Measurements from ENCODE around the gene TM2D1. TPM values are rescaled to one million over a fixed set of nuclear protein-coding genes. Genes with fewer than 3 reads are reported as not detected.

Gene TM2D1
- total and polyA plus RNA-seq, 10 of the 15 experiments (the other 5 are each of a cell fraction or from before 2014, with no cell fraction given): 21.0 to 46.6 (median 36.7) TPM

- H3K4me3 ChIP-seq: no peak overlapping the region
- no peaks in the 10 kb centered on the region for H3K9me3 ChIP-seq (replicated peaks; ENCODE audit: control insufficient read depth, insufficient read depth, low read length)
- ChIA-PET CTCF (no interaction called here), RAD21 (ENCODE audit: unreplicated experiment) (no interaction called here), POLR2A (interaction anchor here (0.5 kb wide), 1 partner anchor 45 kb away, joined by 5 read pairs; no protein-coding TSS in a partner anchor), SMC1A (ENCODE audit: uncharacterized antibody, unreplicated experiment) (no interaction called here)
- no TSS peak for BruUV-seq (replicated peaks)
- H3K27ac ChIP-seq (ENCODE audit: control insufficient read depth, insufficient read depth): no peak overlapping the region
- no peak overlapping the region for H2AFZ ChIP-seq (ENCODE audit: control insufficient read depth, low read depth, low read length)
- TF ChIP-seq ZZZ3 (IDR thresholded peaks at IDR 0.05; ENCODE audit: control insufficient read depth, insufficient read length, low read depth): no peak
- TF ChIP-seq CHD2 (IDR thresholded peaks at IDR 0.05; ENCODE audit: borderline replicate concordance, low read depth, low read length): no peak
- no peak for TF ChIP-seq ZBED1 (IDR thresholded peaks at IDR 0.05; ENCODE audit: borderline replicate concordance)
- no peak for TF ChIP-seq PBX3 (IDR thresholded peaks at IDR 0.05; ENCODE audit: insufficient replicate concordance, low read depth, low read length)
- TF ChIP-seq RCOR1 (conservative IDR thresholded peaks at IDR 0.05; ENCODE audit: low read depth, low read length): no peak
- TF ChIP-seq TCF7 (IDR thresholded peaks at IDR 0.05; ENCODE audit: borderline replicate concordance): no peak
- TF ChIP-seq HDGF (IDR thresholded peaks at IDR 0.05): no peak
- no peak for TF ChIP-seq EP300 (IDR thresholded peaks at IDR 0.05; ENCODE audit: borderline replicate concordance in 1 of 2, control insufficient read depth in 1 of 2, low read depth in 2 of 2, low read length in 2 of 2)
- no peak for TF ChIP-seq JUND (IDR thresholded peaks at IDR 0.05; ENCODE audit: low read depth, low read length)
- TF ChIP-seq EGR1 (IDR thresholded peaks at IDR 0.05; ENCODE audit: borderline replicate concordance in 1 of 2, low read depth in 2 of 2, low read length in 2 of 2): no peak
- no peak for TF ChIP-seq ETV6 (conservative IDR thresholded peaks at IDR 0.05 in 1 of 2, IDR thresholded peaks at IDR 0.05 in 1 of 2; ENCODE audit: borderline replicate concordance in 1 of 2, low read depth in 1 of 2)
- TF ChIP-seq ZNF687 (IDR thresholded peaks at IDR 0.05): no peak
- ATAC-seq: no peak
- DNase-seq (ENCODE audit: low read depth, low spot score): no peak
- intact Hi-C loops (cut with micrococcal nuclease; ENCODE audit: unreplicated experiment): no loop called here
- H3K79me2 ChIP-seq (ENCODE audit: control insufficient read depth, insufficient read depth, low read length): no peaks in the 10 kb centered on the region
- H3K27me3 ChIP-seq (replicated peaks in 1 of 2; ENCODE audit: control insufficient read depth in 2 of 2, insufficient read depth in 2 of 2, low read length in 1 of 2): no peaks in the 10 kb centered on the region
- no peak overlapping the region for H3K4me2 ChIP-seq (ENCODE audit: control insufficient read depth, insufficient read depth)
- WGBS (ENCODE audit: insufficient coverage, insufficient replicate concordance, low lambda C conversion rate, missing lambda C conversion rate): 52% methylated on average over 3 of the region's 3 CpGs
- H3K4me1 ChIP-seq (ENCODE audit: control insufficient read depth, insufficient read depth, low read length): no peaks in the 10 kb centered on the region
- in situ Hi-C loops (cut with MboI): no loop called here
- no peaks in the 10 kb centered on the region for H3K36me3 ChIP-seq (ENCODE audit: control insufficient read depth in 2 of 2, insufficient read depth in 2 of 2, low read length in 1 of 2)
- FAIRE-seq: no peak
- no peak overlapping the region for H3K9ac ChIP-seq (ENCODE audit: control insufficient read depth, insufficient read depth, low read length)
- no peaks in the 10 kb centered on the region for H4K20me1 ChIP-seq (ENCODE audit: control insufficient read depth, insufficient read depth)
Measured at GRCh38 chr1:61655453-61655852, 69.5 kb downstream of the TM2D1 start.

All from GM12878 (cell line).